GM13977 (cell line): Measurements from ENCODE around the gene MUC5B.

Experiments
- DNase-seq: peaks from one replicate; pipeline ENCODE4 v3.0.0; 2012; ENCODE audit warnings: low spot score
- in situ Hi-C: fragments of 300-500 bp; cut with MboI; formaldehyde crosslinking; loops from one replicate; pipeline ENCODE4 v1.12.0; 2022; ENCODE audit warnings: low sequenced_read_pairs, low pct_unique_long_range_greater_than_20kb, mixed read lengths, inconsistent platforms; ENCODE audit not compliant: unreplicated experiment
- TF ChIP-seq, protein P1 (sequence below): IDR thresholded peaks from 2 replicates; pipeline ENCODE4 v1.5.1; 2012; ENCODE audit warnings: mild to moderate bottlenecking, control low read depth; ENCODE audit not compliant: insufficient read depth; ENCODE audit errors: extremely low read depth, missing control alignments

MUC5B gene

GRCh38 chr11:1205121-1205986, 17.5 kb upstream of the MUC5B start:
- TF ChIP-seq, protein P1, sequence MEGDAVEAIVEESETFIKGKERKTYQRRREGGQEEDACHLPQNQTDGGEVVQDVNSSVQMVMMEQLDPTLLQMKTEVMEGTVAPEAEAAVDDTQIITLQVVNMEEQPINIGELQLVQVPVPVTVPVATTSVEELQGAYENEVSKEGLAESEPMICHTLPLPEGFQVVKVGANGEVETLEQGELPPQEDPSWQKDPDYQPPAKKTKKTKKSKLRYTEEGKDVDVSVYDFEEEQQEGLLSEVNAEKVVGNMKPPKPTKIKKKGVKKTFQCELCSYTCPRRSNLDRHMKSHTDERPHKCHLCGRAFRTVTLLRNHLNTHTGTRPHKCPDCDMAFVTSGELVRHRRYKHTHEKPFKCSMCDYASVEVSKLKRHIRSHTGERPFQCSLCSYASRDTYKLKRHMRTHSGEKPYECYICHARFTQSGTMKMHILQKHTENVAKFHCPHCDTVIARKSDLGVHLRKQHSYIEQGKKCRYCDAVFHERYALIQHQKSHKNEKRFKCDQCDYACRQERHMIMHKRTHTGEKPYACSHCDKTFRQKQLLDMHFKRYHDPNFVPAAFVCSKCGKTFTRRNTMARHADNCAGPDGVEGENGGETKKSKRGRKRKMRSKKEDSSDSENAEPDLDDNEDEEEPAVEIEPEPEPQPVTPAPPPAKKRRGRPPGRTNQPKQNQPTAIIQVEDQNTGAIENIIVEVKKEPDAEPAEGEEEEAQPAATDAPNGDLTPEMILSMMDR: no peak
- DNase-seq: no peak
- in situ Hi-C loops: no loop called here

DNA sequence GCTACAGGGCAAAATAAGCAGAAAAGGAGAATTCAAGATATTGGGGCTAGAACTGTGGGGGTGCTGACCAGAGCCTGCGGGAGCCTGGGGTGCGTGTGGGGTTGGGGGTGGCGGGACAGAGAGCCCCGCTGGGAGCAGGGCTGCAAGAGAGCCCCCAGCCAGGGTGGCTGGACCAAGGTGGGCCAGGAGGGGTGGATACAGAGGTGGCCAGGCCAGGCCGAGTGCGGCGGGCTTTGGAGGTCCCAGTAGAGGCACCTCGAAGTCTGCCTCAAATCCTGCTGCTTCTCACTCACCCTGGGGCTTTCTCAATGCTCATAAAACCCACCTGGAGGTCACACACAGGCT, 16.9 kb upstream of the MUC5B start:
- in situ Hi-C loops: no loop called here
- no peak for DNase-seq
- TF ChIP-seq, protein P1: no peak

DNA sequence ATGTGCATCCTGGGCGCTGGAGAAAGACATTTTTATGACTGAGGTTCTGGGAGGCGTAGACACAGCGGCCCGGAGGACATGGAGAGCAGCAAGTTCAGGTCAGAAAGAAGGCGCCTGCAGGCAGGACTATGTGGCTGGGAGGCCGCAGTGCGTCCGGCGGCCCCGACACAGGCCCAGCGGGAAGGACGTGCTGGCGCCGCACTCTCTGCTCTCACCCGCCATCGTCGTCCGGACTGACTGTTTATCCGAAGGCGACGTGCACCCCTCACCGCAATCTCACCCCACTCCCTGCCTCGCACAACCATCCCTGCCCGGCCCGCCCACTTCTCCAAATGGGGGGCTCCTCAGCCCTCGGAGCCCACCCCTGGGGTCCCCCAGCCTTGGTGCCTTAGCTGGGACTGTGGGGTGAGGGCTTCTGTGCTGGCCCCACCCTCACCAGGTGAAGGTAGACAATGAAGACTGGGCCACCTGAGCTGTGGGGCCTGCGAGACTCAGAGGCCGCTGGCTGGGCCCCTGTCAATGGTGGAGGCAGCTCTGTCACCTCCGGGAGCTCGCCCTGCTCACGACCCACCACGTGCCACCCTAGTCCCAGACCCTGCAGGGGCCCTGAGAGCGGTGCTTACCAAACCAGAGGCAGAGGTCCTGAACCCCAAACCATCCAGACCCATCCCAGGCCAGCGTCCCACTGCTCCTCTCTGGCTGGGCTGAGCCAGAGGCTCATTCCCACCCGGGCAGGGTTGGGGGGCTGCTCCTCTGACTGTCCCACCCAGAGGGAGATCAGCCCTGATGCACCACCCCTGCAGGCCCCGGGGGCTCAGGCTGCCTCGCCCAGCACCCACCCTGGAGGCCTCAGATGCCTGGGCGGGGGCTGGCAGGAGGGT, 16.2 kb upstream of the MUC5B start:
- TF ChIP-seq, protein P1: no peak
- DNase-seq: no peak
- in situ Hi-C loops: no loop called here

DNA sequence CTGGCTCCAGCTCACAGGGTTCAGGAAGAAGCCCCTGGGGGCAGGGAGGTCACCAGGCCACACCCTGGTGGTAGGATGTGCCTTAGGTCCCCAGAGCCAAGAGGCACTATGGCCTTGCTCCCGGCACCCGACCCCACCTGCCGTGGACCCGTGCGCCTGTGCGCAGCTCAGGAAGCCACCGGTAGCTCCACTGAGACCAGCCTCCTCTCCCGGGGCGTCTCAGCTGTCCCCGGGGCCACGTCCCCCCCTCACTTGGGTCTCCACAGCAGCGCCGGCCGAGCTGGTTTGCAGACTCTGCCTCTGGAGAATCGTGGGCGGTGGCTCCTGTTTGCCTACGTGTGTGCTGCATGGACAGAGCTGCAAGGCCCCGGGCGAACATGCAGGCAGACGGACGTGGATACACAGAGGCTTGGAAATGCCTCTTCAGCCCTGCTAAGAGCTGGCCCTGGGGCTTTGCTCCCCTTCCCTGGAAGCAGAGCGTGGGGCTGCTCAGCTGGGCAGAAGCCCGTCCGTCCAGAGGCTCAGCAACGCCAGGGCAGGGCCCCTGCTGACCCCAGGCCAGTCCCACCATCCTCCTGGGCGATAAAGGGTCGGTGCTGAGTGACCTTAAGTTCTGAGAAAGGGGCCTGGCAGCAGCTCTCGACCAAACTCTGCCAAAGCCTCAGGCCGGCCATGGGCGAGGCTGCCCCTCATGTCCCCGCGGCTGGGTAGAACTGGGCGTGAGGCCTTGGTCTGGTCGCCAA, 15.3 kb upstream of the MUC5B start:
- in situ Hi-C loops: no loop called here
- TF ChIP-seq, protein P1: no peak
- DNase-seq: no peak

GRCh38 chr11:1208144-1208393, 14.8 kb upstream of the MUC5B start:
- DNase-seq: no peak
- TF ChIP-seq, protein P1: no peak
- in situ Hi-C loops: no loop called here
